Measurements from ENCODE around the gene STKLD1. TPM values are rescaled to one million over a fixed set of nuclear protein-coding genes. Genes with fewer than 3 reads are reported as not detected.

The STKLD1 gene
- total RNA-seq, 1 donor from 2014 or later, result 1.2 TPM

Small RNA genes lying within 50 kb of the gene (small RNA-seq; reads per million reads assigned to genes)
- gene RF00019 (ENCODE audit: low replicate concordance) (not detected), gene SNORD24 (ENCODE audit: low replicate concordance) (not detected), gene SNORD36A (ENCODE audit: low replicate concordance) (not detected), gene SNORD36B (ENCODE audit: low replicate concordance) (not detected), gene SNORD36C (ENCODE audit: low replicate concordance) (not detected)

Other genes starting within 250 kb of the STKLD1 start
- 1.5 TPM for gene GBGT1, start 212.5 kb upstream of the STKLD1 start, total RNA-seq
- not detected for gene OBP2B, start 167.1 kb upstream of the STKLD1 start, total RNA-seq
- gene ABO, start 101.2 kb upstream of the STKLD1 start, total RNA-seq, result not detected
- gene SURF6, start 40.2 kb upstream of the STKLD1 start, total RNA-seq, result 14.8 TPM
- gene MED22, start 28.2 kb upstream of the STKLD1 start, total RNA-seq, result 20.2 TPM
- 837 TPM for gene RPL7A, start 28.1 kb upstream of the STKLD1 start, total RNA-seq
- gene SURF1, start 19.9 kb upstream of the STKLD1 start, total RNA-seq, result 10.6 TPM
- gene SURF2, start 19.8 kb upstream of the STKLD1 start, total RNA-seq, result 11.8 TPM
- gene SURF4, start 306 bp upstream of the STKLD1 start, total RNA-seq, result 54.1 TPM
- 13.5 TPM for gene REXO4, start 41.6 kb downstream of the STKLD1 start, total RNA-seq
- gene ADAMTS13, start 46.0 kb downstream of the STKLD1 start, total RNA-seq, result 2.2 TPM
- gene CACFD1, start 83.6 kb downstream of the STKLD1 start, total RNA-seq, result 19.4 TPM
- gene SLC2A6, start 102.7 kb downstream of the STKLD1 start, total RNA-seq, result 9.3 TPM
- gene MYMK, start 148.6 kb downstream of the STKLD1 start, total RNA-seq, result not detected
- 2.7 TPM for gene ADAMTSL2, start 158.3 kb downstream of the STKLD1 start, total RNA-seq
- 18.9 TPM for gene FAM163B, start 233.0 kb downstream of the STKLD1 start, total RNA-seq

Measured in temporal lobe (tissue), 2 donors.